Astrocyte of the cerebellum (primary cell): ENCODE measurements around the gene HORMAD1.
"Not testable (repeated sequence)": the region's sequence is repeated elsewhere in the genome, so short reads cannot be mapped to it uniquely, and the experiment has no call there.

ENCODE experiments used
- DNase-seq: peaks from one replicate; pipeline ENCODE4 v3.0.0-alpha.2; 2011; ENCODE audit warnings: low read depth
- H3K4me3 ChIP-seq: 2 replicates; pipeline ENCODE4 v1.5.1; 2011; ENCODE audit warnings: mild to moderate bottlenecking, low read depth, low read length, moderate library complexity
- in situ Hi-C: cut with HindIII; loops from 2 replicates; pipeline ENCODE4 v1.10.0; 2017; ENCODE audit warnings: low sequenced_read_pairs
- TF ChIP-seq, protein P1 (sequence below): IDR thresholded peaks from 2 replicates; pipeline ENCODE4 v1.5.1; 2012; ENCODE audit warnings: low read length, low read depth, moderate library complexity, mild to moderate bottlenecking; ENCODE audit errors: missing control alignments

Gene HORMAD1

DNA sequence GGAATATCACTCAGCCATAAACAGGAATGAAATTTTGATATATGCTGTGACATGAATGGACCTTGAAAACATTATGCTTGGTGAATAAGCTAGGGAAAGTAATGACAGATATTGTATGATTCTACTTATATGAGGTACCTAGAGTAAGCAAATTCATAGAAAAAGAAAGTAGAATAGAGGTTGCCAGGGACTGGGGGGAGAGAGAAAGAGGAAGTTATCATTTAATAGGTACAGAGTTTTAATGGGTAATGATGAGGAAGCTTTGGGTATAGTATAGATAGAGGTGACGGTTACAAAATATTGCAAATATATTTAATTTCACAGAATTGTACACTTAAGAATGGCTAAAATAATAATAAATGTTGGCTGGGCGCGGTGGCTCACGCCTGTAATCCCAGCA lies 60.1 kb downstream of the HORMAD1 start:
- no peak for DNase-seq
- in situ Hi-C loops, result no loop called here
- no peak overlapping the region for H3K4me3 ChIP-seq
- TF ChIP-seq, protein P1, sequence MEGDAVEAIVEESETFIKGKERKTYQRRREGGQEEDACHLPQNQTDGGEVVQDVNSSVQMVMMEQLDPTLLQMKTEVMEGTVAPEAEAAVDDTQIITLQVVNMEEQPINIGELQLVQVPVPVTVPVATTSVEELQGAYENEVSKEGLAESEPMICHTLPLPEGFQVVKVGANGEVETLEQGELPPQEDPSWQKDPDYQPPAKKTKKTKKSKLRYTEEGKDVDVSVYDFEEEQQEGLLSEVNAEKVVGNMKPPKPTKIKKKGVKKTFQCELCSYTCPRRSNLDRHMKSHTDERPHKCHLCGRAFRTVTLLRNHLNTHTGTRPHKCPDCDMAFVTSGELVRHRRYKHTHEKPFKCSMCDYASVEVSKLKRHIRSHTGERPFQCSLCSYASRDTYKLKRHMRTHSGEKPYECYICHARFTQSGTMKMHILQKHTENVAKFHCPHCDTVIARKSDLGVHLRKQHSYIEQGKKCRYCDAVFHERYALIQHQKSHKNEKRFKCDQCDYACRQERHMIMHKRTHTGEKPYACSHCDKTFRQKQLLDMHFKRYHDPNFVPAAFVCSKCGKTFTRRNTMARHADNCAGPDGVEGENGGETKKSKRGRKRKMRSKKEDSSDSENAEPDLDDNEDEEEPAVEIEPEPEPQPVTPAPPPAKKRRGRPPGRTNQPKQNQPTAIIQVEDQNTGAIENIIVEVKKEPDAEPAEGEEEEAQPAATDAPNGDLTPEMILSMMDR, result no peak

DNA sequence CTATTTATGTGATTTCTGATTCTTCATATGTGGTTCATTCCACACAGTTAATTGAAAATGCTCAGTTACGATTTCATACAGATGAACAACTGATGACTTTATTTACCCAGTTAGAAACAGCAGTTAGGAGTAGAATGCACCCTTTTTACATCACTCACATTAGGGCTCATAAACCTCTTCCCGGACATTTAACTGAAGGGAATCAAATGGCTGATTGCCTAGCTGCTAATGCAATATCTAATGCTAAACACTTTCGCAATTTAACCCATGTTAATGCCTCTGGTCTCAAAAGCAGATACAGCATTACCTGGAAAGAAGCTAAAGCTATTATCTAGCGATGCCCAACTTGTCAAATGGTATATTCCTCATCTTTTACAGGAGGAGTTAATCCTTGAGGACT lies 63.6 kb downstream of the HORMAD1 start:
- H3K4me3 ChIP-seq, in situ Hi-C loops, DNase-seq: not testable (repeated sequence)

DNA sequence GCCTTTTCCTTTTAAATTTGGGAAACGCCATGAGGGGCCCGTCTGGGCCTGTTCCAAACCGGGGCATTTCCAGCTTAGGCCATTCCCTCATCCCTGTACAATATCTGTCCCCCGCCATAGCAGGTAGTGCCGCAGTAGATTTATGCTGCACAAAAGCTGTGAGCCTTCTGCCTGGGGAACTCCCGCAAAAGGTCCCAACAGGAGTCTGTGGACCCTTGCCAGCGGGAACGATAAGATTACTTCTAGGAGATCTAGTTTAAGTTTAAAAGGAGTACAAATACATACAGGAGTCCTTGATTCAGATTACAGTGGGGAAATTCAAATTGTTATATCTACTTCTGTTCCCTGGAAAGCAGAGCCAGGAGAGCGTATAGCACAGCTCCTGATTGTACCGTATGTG lies 66.1 kb downstream of the HORMAD1 start:
- H3K4me3 ChIP-seq, DNase-seq, in situ Hi-C loops: not testable (repeated sequence)

DNA sequence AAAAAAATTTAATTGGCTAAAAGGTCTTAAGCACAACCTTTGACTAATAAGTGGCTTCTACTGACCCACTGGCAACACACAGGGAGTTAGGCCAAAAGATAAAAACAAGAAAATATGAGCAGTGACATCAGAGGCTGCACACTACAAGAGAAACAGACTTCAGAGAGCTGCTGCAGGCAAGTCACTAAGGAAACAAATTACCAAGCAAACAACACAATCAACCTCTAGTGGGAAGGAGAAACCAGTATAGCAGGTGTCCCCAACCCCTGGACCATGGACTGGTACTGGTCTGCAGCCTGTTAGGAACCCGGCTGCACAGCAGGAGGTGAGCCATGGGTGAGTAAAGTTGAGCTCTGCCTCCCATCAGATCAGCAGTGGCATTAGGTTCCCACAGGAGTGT lies 70.5 kb downstream of the HORMAD1 start:
- TF ChIP-seq, protein P1, result no peak
- in situ Hi-C loops, result no loop called here
- no peak for DNase-seq
- no peak overlapping the region for H3K4me3 ChIP-seq

DNA sequence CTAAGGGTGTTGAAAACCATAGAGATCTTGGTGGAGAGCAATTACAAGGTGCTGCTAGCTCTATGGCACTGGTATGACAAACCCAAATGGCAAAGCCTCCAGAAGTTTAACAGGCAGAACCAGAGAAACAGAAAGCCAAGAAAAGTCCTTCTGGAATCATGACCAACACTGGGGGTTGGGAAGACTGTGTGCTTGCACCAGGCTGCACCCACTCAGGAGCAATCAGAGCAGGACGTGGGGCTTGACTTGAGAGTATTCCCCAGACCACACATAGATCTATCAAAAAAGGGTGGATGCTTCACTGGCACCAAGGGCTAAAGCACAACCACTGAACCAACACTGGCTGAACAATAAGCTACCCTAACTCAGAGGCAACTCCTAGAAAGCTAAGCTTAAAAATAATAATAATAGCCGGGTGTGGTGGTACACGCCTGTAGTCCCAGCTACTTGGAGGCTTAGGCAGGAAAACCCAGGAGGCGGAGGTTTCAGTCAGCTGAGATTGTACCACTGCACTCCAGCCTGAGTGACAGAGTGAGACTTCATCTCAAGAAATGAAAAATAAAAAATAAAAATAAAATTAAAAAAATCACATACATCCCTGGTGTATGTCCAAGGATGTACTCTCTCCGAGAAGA lies 71.1 kb downstream of the HORMAD1 start:
- TF ChIP-seq, protein P1, result no peak
- no peak for DNase-seq
- H3K4me3 ChIP-seq, result no peak overlapping the region
- in situ Hi-C loops, result no loop called here
